GM18502 (cell line): ENCODE measurements around the gene FCAR.
"Not testable (repeated sequence)": the region's sequence is repeated elsewhere in the genome, so short reads cannot be mapped to it uniquely, and the experiment has no call there.

ENCODE experiments used
- ATAC-seq: cut with Tn5 transposase; IDR thresholded peaks from one replicate; pipeline ENCODE4 v1.9.1; 2021; ENCODE audit warnings: mild to moderate bottlenecking; ENCODE audit not compliant: unreplicated experiment, poor library complexity

FCAR gene

GRCh38 chr19:54889566-54889965 is 15.5 kb downstream of the FCAR start:
- no peak for ATAC-seq

DNA sequence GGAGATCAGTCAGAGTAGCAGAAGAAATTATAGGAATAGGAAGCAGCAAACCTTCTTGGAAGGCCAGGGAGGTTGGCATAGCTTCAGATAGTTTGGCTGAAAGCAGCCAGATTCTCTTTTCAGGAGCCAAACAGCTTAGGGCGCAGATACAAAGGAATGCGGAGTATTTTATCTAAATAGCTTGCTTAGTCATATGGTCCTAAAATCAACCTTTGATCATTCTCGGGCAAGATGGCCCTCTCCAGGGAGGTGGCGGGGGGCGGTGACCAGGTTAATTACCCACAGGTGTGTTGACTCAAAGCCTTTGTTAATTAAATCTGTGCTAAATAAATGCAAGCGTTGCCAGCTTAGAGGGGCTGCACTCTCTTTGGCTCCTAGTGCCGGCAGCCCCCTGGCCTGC is 19.4 kb downstream of the FCAR start:
- no peak for ATAC-seq

DNA sequence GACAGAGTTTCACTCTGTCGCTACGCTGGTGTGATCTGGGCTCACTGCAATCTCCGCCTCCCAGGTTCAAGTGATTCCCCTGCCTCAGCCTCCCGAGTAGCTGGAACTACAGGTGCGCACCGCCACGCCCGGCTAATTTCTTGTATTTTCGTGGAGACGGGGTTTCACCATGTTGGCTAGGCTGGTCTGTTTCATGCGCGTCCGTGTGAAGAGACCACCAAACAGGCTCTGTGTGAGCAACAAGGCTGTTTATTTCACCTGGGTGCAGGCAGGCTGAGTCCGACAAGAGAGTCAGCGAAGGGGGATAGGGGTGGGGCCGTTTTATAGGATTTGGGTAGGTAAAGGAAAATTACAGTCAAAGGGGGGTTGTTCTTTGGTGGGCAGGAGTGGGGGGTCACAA is 20.1 kb downstream of the FCAR start:
- ATAC-seq = not testable (repeated sequence)

DNA sequence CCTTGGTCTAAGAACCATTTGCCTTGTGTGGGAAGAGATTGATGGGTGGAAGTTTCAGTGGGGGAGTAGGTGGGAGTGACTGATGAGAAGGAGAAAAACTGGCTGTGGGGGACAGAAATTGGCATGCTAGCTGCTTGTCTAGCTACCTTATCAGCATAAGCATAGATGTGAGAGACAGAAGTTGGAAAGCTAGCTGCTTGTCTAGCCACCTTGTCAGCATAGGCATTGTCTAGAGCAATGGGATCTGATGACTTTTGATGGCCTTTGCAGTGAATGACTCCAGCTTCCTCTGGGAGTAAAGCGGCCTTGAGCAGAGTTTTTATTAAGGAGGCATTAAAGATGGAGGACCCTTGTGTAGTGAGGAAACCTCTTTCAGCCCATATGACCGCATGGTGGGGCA is 22.0 kb downstream of the FCAR start:
- ATAC-seq = no peak

DNA sequence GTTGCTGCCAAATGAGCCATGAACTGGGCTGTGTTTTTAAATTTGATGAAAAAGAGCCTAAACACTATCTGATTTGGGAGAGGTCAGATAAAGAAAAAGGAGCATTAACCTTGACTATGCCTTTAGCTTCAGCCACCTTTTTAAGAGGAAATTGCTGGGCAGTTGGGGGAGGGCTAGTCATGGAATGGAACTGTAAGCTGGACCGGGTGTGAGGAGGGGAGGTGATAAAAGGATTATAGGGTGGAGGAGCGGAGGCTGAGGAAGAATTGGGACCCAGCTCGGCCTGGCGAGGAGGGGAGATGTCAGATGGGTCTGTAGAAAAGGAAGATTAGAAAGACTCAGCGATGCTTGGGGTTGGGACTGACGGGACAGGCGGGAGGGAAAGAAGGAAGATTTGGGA is 24.6 kb downstream of the FCAR start:
- ATAC-seq = not testable (repeated sequence)

- not testable (repeated sequence) for ATAC-seq
These were observed 25.6 kb downstream of the FCAR start for GRCh38 chr19:54899646-54900045.

DNA sequence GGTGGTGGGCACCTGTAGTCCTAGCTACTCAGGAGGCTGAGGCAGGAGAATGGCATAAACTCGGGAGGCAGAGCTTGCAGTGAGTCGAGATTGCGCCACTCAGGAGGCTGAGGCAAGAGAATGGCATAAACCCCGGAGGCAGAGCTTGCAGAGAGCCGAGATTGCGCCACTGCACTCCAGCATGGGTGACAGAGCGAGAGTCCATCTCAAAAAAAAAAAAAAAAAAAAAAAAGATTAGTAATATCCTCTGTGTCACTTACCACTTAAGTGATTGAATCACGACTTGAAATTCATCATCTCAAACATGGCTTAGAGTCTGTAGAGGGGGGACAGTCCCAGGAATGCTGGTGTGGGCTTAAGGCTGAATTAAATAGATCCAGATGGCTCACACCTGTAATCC is 27.1 kb downstream of the FCAR start:
- not testable (repeated sequence) for ATAC-seq

DNA sequence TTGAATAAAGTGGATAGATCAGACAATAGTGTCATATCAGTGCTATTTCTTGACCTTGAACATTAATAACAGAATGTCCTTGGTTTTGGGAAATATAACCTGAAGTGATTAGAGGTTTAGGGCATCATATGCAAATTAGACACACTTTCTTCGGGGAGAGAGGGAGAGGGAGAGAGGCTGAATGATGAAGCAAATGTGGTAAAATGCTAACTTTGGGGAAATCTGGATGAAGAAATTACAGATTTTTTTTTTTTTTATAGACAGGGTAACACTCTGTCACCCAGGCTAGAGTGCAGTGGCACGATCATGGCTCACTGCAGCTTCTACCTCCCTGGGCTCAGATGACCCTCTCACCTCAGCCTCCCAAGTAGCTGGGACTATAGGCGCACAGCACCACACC is 28.0 kb downstream of the FCAR start:
- ATAC-seq = no peak

GRCh38 chr19:54903303-54903702 is 29.3 kb downstream of the FCAR start:
- ATAC-seq = no peak

DNA sequence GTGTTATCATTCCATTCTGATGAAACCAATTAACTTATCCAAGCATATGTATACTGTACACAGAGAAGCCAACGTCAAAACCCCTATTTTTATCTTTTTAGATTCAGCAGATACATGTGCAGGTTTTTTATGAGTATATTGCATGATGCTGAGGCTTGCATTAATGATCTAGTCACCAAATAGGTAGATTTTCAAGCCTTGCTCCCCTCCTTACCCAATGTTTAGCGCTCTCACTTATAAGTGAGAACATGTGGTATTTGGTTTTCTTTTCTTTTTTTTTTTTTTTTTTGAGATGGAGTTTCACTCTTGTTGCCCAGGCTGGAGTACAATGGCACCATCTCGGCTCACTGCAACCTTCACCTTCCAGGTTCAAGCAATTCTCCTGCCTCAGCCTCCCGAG is 30.2 kb downstream of the FCAR start:
- ATAC-seq = not testable (repeated sequence)

GRCh38 chr19:54905421-54905802 is 31.4 kb downstream of the FCAR start:
- ATAC-seq = no peak

DNA sequence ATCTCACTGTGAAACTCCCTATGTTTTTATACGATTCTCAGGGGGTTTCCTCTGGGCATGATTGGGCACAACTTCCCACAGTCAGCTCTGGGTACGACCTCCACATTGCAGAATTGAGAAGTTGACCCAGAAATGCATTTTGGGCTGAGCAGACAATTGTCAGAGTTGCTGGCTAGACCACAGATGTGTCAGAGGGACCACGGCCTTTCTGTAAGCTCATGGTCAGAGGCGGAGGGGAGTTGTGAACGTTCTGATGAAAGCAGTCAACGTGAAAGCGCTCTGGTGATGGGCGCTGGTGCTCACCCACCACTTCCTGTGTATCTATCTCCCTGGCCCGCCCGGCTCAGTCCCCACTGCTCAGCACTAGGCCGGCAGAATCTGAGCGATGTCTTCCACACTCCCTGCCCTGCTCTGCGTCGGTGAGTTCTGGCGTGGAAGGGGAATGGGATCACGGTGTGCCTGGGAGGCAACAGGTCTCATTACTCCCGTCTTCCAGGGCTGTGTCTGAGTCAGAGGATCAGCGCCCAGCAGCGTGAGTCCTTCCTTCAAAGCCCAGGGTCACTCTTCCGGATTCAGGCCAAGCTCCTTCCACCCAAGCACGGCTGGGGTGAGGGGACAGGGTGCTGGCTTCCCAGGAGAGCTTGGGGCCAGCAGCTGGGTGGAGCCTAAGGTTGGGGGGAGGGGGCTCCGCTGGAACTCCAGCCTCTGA is 31.9 kb downstream of the FCAR start, which contains the start of gene NCR1:
Gene NCR1, plus strand, starts transcription at position 346 of the 709 bp plus-strand sequence. Its CDS starts 40 bp downstream, at position 386.
- ATAC-seq = no peak

DNA sequence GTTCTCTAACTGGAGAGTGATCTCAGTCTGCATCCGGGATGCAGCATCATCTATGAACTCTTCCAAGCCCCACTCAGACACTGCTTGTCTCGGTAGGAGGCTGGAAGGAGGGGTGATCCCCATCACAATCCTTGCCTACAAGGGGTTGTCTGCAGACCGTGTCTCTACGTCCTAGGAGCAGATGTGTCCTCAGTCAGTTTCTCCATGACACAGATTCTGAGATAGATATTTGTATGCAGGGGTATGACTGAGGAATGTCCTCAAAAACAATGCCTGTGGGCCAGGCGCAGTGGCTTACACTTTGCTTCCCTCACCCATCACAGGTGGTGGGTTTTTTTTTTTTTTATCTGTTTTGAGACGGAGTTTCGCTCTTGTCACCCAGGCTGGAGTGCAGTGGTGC is 32.8 kb downstream of the FCAR start:
- ATAC-seq = no peak

- ATAC-seq = not testable (repeated sequence)
These were observed 33.9 kb downstream of the FCAR start for GRCh38 chr19:54907899-54908298.

- ATAC-seq = no peak
These were observed 42.8 kb downstream of the FCAR start for GRCh38 chr19:54916822-54917221.

DNA sequence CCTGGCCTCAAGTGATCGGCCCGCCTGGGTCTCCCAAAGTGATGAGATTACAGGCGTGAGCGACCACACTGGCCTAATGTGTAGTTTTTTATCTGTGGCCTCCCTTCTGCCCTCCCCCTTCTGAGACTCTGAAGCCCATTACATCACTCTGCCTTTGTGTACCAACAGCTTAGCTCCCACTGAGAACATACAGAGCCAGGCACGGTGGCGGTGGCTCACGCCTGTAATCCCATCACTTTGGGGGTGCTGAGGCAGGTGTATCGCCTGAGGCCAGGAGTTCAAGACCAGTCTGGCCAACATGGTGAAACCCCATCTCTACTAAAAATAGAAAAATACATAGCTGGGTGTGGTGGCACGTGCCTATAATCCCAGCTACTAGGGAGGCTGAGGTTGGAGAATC is 44.5 kb downstream of the FCAR start:
- ATAC-seq = no peak

DNA sequence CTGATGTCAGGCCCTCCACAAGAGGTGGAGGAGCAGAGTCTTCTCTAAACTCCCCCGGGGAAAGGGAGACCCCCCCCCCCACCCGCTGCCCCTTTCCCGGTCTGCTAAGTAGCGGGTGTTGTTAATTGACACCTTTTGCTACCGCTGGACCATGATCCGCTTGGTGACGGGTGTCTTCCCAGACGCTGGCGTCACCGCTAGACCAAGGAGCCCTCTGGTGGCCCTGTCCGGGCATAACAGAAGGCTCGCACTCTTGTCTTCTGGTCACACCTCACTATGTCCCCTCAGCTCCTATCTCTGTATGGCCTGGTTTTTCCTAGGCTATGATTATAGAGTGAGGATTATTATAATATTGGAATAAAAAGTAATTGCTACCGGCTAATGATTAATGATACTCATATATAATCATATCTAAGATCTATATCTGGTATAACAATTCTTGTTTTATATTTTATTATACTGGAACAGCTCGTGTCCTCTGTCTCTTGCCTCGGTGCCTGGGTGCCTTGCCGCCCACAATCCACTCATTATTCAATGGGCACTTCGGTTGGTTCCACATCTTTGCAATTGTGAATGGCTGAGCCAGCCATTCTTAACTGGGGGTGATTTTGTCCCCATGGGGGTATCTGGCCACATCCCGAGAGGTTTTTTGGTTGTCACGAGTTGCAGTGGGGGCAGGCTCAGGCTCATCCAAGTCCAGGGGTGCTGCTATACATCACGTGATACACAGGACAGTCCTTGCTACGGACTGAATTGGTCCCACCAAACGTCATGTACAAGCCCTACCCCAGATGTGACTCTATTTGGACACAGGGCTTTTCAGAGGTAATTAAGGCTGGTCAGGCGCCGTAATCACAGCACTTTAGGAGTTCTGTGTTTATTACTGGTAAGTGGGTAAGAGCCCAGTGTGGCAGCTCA is 45.9 kb downstream of the FCAR start:
- not testable (repeated sequence) for ATAC-seq

DNA sequence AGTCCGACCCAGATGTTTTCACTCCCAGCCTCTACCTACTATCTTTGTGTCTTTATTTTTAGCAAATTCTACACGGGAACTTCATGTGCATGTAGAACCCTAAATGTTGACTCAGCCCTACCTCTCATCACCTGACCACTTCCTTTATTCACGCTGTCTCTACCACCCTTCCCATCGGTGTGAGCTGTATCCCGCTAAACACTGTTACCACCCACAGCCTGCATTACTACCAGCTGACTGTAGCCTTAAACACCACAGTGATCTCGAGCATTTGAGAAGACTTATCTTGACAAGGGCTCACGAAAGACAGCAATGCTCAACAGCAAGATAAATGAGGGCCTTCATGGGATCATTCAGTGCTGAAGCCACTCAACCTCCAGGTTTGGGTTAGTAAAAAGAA is 47.0 kb downstream of the FCAR start:
- no peak for ATAC-seq

DNA sequence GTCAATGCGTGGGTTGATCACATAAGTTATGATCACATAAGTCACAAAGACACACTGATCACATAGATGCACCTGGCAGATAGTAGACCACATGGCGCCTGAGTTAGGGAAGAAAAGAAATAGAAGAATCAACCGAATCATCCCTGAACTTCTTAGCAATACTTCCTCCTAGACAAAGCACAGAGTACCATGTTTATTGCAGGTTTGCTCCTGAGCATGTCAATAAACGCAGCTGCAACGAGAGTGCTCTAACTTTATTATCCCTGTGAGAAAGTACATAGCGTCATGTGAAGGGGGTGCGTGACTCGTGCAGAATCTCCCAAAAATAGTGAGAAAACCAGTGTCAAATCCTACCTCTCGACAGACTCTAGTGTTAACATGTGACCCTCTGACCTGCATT is 49.2 kb downstream of the FCAR start:
- ATAC-seq = no peak

DNA sequence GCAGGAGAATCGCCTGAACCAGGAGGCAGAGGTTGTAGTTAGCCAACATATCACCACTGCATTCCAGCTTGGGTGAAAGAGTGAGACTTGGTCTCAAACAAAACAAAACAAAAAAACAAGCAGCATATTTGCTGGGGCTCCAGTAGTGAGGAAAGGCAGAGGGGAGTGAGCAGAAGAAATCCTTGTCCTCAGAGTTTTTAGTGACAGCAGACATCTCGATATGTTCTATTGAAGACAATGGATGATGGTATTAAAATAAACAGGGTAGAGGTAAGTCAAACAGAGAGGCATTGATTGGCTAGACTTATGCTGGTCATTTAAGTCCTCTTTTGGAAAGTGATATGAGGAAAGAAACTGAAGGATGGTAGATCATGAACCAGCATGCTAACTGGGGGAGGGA is 54.3 kb downstream of the FCAR start:
- ATAC-seq = no peak

DNA sequence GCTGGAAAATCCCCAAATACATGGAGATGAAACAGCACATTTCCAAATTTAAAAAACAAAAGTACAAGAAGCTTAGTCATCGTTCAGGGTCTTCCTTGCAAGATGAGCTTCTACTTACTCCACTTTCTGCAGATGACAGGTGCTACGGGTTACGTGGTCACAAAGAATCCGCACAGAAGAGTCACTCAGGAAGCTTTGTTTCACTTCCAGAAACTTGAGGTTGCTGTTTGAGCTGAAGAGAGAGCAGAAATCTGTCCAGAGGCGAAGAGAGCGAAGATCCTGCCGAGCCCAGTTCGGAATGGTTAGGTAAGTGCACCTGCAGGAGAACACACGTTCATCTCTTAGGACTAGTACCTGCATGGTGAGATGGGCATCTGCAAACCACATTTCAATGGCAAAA is 63.9 kb downstream of the FCAR start:
- peak; percentile 62 for ATAC-seq
